Activated B cell treated with CpG ODN at 0.5 μM for 24 hours (primary cell): Measurements from ENCODE around the gene MOGAT3. TPM values are rescaled to one million over a fixed set of nuclear protein-coding genes. Genes with fewer than 3 reads are reported as not detected.

ENCODE experiments used
- ATAC-seq: fragments of 200-7000 bp; cut with Tn5 transposase; one replicate; pipeline ENCODE4 v1.10.0; 2021; ENCODE audit warnings: low read depth, mild to moderate bottlenecking, moderate library complexity
- CTCF ChIA-PET: fragments of 350-600 bp; sonication (Branson Sonifier 250); formaldehyde crosslinking; loops from one replicate; lab custom pipeline; 2021; ENCODE audit warnings: antibody characterized with exemption; lab: Charles Lee
- POLR2A ChIA-PET: fragments of 350-600 bp; sonication (Branson Sonifier 250); formaldehyde crosslinking; loops from one replicate; lab custom pipeline; 2021; ENCODE audit warnings: antibody characterized with exemption; lab: Charles Lee
- DNase-seq: peaks from one replicate; pipeline ENCODE4 v3.0.0; 2022
- H3K27ac Mint-ChIP-seq: one replicate; pipeline ENCODE4 v1.8.0; 2020; ENCODE audit warnings: mixed read lengths
- H3K27me3 Mint-ChIP-seq: one replicate; pipeline ENCODE4 v1.8.0; 2021; ENCODE audit warnings: mixed read lengths
- H3K36me3 Mint-ChIP-seq: one replicate; pipeline ENCODE4 v1.8.0; 2021; ENCODE audit warnings: low read depth, mixed read lengths
- H3K4me1 Mint-ChIP-seq: one replicate; pipeline ENCODE4 v1.8.0; 2021; ENCODE audit warnings: mixed read lengths
- H3K4me3 Mint-ChIP-seq: one replicate; pipeline ENCODE4 v1.8.0; 2020; ENCODE audit warnings: mild to moderate bottlenecking, mixed read lengths
- H3K9me3 Mint-ChIP-seq: one replicate; pipeline ENCODE4 v1.8.0; 2020; ENCODE audit warnings: mixed read lengths
- intact Hi-C: fragments of 100-400 bp; cut with micrococcal nuclease; formaldehyde crosslinking; loops from one replicate; pipeline ENCODE4 v1.15.1; 2024
- total RNA-seq: library from RNA; stranded (reverse); gene quantifications from 2 replicates; pipeline ENCODE4 v1.2.3, GENCODE V29; 2022
- TF ChIP-seq, protein P1 (sequence below): fragments of 200-600 bp; IDR thresholded peaks from one replicate; pipeline ENCODE4 v1.8.0; 2022; ENCODE audit warnings: antibody characterized with exemption, mild to moderate bottlenecking

MOGAT3 gene
- total RNA-seq, 1 donor from 2014 or later: not detected

DNA sequence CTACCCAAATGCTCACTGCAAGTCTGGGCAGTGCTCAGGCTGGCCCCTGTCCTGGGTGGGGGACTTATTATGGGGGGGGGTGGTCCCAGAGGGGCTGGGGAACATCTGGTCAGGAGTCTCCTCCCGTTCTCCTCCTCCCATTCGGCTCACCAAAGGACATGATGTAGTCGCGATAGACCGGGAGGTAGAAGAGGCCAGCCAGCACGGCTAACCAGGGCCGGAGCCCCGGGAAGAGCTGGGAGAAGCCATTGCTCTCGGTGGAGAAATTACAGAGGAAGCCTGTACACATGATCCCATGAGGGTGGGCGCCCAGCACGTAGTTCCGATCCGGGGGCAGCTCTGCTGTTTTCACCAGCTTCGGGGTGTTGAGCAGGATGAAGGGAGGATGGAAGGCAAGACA, 2.4 kb downstream of the MOGAT3 start:
- no peak overlapping the region for H3K27ac Mint-ChIP-seq
- H3K36me3 Mint-ChIP-seq: no peaks in the 10 kb centered on the region
- ChIA-PET POLR2A (no interaction called here), CTCF (no interaction called here)
- ATAC-seq: no peak
- peaks cover 16% of the 10 kb centered on the region for H3K4me1 Mint-ChIP-seq
- H3K9me3 Mint-ChIP-seq: no peaks in the 10 kb centered on the region
- peaks cover 21% of the 10 kb centered on the region for H3K27me3 Mint-ChIP-seq
- intact Hi-C loops: no loop called here
- TF ChIP-seq, protein P1, sequence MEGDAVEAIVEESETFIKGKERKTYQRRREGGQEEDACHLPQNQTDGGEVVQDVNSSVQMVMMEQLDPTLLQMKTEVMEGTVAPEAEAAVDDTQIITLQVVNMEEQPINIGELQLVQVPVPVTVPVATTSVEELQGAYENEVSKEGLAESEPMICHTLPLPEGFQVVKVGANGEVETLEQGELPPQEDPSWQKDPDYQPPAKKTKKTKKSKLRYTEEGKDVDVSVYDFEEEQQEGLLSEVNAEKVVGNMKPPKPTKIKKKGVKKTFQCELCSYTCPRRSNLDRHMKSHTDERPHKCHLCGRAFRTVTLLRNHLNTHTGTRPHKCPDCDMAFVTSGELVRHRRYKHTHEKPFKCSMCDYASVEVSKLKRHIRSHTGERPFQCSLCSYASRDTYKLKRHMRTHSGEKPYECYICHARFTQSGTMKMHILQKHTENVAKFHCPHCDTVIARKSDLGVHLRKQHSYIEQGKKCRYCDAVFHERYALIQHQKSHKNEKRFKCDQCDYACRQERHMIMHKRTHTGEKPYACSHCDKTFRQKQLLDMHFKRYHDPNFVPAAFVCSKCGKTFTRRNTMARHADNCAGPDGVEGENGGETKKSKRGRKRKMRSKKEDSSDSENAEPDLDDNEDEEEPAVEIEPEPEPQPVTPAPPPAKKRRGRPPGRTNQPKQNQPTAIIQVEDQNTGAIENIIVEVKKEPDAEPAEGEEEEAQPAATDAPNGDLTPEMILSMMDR: no peak
- H3K4me3 Mint-ChIP-seq: no peak overlapping the region
- DNase-seq: no peak

DNA sequence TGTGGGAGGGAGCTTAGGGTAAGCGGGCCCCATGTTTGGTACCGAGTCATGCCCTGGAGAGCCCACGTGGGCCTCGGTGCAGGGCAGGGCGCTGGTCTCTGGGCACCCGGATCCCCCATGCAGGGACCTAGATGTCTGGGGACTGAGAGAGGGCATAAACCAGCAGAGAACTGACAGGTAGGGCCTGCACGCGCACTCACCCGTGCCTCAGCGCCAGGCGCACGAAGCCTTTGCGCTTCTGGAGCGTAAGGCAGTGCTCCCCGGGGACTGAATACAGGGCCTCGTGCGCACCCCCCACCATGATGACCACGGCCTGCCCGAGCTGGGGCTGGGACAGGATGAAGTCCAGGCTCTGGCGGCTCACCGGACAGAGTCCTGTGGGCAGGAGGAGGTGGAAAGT, 2.8 kb downstream of the MOGAT3 start:
- H3K4me3 Mint-ChIP-seq: no peak overlapping the region
- peaks cover 19% of the 10 kb centered on the region for H3K27me3 Mint-ChIP-seq
- no peak for ATAC-seq
- H3K27ac Mint-ChIP-seq: no peak overlapping the region
- TF ChIP-seq, protein P1: no peak
- POLR2A ChIA-PET: no interaction called here
- CTCF ChIA-PET: no interaction called here
- no peak for DNase-seq
- H3K36me3 Mint-ChIP-seq: no peaks in the 10 kb centered on the region
- no peaks in the 10 kb centered on the region for H3K9me3 Mint-ChIP-seq
- intact Hi-C loops: no loop called here
- peaks cover 11% of the 10 kb centered on the region for H3K4me1 Mint-ChIP-seq

DNA sequence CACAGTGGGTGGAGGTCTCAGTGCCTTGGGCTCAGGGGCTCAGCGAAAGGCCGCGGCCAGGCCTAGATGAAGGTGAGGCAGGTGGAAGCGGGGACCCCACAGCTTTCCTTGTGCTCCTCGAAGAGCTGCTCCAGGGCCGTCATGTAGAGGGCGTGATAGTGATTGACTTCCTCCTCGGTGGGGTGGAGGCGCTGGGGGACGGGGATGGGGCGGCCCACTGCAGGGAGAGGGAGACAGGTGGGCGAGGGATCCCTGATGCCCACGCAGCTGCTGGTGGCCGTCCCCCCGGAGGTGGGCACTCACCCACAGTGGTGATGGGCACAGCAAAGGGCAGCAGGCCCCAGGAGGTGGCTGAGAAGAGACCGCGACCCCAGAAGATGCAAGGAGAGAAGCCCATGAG, 5.0 kb downstream of the MOGAT3 start:
- Mint-ChIP-seq H3K4me3 (no peak overlapping the region), H3K4me1 (peaks cover 4% of the 10 kb centered on the region), H3K9me3 (no peaks in the 10 kb centered on the region), H3K27ac (no peak overlapping the region), H3K36me3 (no peaks in the 10 kb centered on the region), H3K27me3 (peaks cover 11% of the 10 kb centered on the region)
- intact Hi-C loops: no loop called here
- POLR2A ChIA-PET: interaction anchor here (0.7 kb wide), 1 partner anchor 766 kb away, joined by 5 read pairs; the partner anchor contains the start of gene MEPCE
- TF ChIP-seq, protein P1: no peak
- CTCF ChIA-PET: no interaction called here
- DNase-seq: no peak
- ATAC-seq: no peak

DNA sequence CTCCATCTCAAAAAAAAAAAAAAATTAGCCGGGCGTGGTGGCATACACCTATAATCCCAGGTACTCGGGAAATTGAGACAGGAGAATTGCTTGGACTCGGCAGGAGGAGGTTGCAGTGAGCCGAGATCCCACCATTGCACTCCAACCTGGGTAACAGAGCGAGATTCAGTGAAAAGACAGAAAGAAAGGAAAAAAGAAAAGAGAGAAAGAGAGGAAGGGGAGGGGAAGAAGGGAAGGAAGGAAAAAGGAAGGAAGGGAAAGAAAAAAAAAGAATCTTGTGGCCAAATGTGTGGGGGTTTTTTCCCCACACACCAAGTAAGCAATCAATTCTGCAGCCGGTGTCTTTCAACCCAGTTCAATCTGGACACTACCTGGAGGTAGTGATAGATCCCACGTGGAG, 11.7 kb downstream of the MOGAT3 start:
- POLR2A ChIA-PET: no interaction called here
- H3K4me3 Mint-ChIP-seq: no peak overlapping the region

DNA sequence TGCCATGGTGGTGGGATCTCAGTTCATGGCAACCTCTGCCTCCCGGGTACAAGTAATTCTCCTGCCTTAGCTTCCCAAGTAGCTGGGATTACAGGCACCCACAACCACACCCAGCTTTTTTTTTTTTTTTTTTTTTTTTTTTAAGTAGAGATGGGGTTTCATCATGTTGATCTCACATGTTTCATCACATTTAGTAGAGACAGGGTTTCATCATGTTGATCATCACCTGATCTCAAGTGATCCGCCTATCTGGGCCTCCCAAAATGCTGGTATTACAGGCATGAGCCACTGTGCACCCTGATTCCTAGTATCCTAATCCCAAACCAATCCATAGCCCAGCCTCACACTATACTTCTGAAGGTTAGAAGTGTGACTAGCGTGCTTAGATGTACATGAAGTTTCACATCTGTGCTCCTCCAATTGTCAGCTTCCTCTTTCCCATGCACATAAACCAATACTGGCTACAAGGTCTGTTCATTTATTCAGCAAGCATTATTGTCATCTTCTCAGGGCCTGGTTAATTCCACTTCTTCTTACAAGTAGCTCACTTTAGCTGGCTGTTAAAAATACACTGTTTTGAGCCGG, 13.9 kb downstream of the MOGAT3 start:
- ChIA-PET POLR2A (interaction anchor here (0.6 kb wide), 1 partner anchor 51 kb away, joined by 4 read pairs; no protein-coding TSS in a partner anchor), CTCF (interaction anchor here (1.3 kb wide), 1 partner anchor 43 kb away, joined by 5 read pairs; no protein-coding TSS in a partner anchor)
- intact Hi-C loops: no loop called here
- no peak for ATAC-seq
- DNase-seq: no peak
- no peak overlapping the region for H3K27ac Mint-ChIP-seq
- H3K4me3 Mint-ChIP-seq: no peak overlapping the region
- H3K27me3 Mint-ChIP-seq: peaks cover 14% of the 10 kb centered on the region
- H3K36me3 Mint-ChIP-seq: no peaks in the 10 kb centered on the region
- H3K4me1 Mint-ChIP-seq: peaks cover 4% of the 10 kb centered on the region
- H3K9me3 Mint-ChIP-seq: no peaks in the 10 kb centered on the region
- TF ChIP-seq, protein P1: no peak

More for the DNA sequence above, 11.7 kb downstream of the MOGAT3 start:
- H3K27me3 Mint-ChIP-seq: peaks cover 5% of the 10 kb centered on the region
- no peak for ATAC-seq
- TF ChIP-seq, protein P1: no peak
- peaks cover 3% of the 10 kb centered on the region for H3K4me1 Mint-ChIP-seq
- no peak overlapping the region for H3K27ac Mint-ChIP-seq
- DNase-seq: no peak
- intact Hi-C loops: no loop called here
- no peaks in the 10 kb centered on the region for H3K36me3 Mint-ChIP-seq
- no peaks in the 10 kb centered on the region for H3K9me3 Mint-ChIP-seq
- CTCF ChIA-PET: interaction anchor here (6.7 kb wide), 1 partner anchor 47 kb away, joined by 111 read pairs; no protein-coding TSS in a partner anchor
